HepG2 (cell line): ENCODE results near the gene GABBR2. TPM values are rescaled to one million over a fixed set of nuclear protein-coding genes. Genes with fewer than 3 reads are reported as not detected.

Source experiments
- ATAC-seq: fragments of 200-7000 bp; cut with Tn5 transposase; 3 replicates; pipeline ENCODE4 v1.9.1; 2020; ENCODE audit warnings: mild to moderate bottlenecking, moderate library complexity
- BruUV-seq: library from RNA; stranded (reverse); fragments of 400-500 nt; replicated peaks from 2 replicates; lab custom pipeline; 2021; lab: Mats Ljungman, UMichigan
- CTCF ChIA-PET: fragments of 300-600 bp; formaldehyde crosslinking; extraction: SDS; loops from one replicate; lab custom pipeline; 2021; ENCODE audit warnings: low total read pairs, inconsistent platforms, low intra/inter-chr PET ratio; lab: Yijun Ruan, JAX
- POLR2A ChIA-PET: fragments of 350-600 bp; sonication (Branson Sonifier 250); formaldehyde crosslinking; loops from one replicate; lab custom pipeline; 2020; ENCODE audit warnings: antibody characterized with exemption, inconsistent platforms; lab: Yijun Ruan, JAX
- DNase-seq: peaks from one replicate; pipeline ENCODE4 v3.0.0-alpha.2; 2015; ENCODE audit warnings: low spot score
- FAIRE-seq: peaks from 3 replicates; lab custom pipeline; 2011; peaks lifted over from hg19 to GRCh38; lab: Jason Lieb, UNC
- H2AFZ ChIP-seq: one replicate; pipeline ENCODE4 v1.6.1; 2011; ENCODE audit warnings: low read length, inconsistent platforms
- H3K27ac ChIP-seq: fragments of 300-600 bp; 3 replicates; pipeline ENCODE4 v1.8.0; 2011; ENCODE audit warnings: mixed run types, mild to moderate bottlenecking, mixed read lengths, low read length, inconsistent platforms; ENCODE audit not compliant: insufficient read depth; ENCODE audit errors: extremely low read length
- H3K27me3 ChIP-seq, 2 experiments: fragments of 200-600 bp in 1 of 2; 2 replicates in 1 of 2; 3 replicates in 1 of 2; pipeline versions ENCODE4 v1.6.0 to v1.8.0; 2011; ENCODE audit warnings: low read length in 2 of 2, mild to moderate bottlenecking in 2 of 2, moderate library complexity in 2 of 2, inconsistent platforms in 1 of 2; ENCODE audit not compliant: insufficient read depth in 2 of 2, control insufficient read depth in 1 of 2
- H3K36me3 ChIP-seq, 2 experiments: fragments of 200-600 bp in 1 of 2; replicated peaks in 1 of 2; 2 replicates in 1 of 2; 3 replicates in 1 of 2; pipeline versions ENCODE4 v1.5.1 to v1.8.0; 2011; ENCODE audit warnings: low read length in 2 of 2, inconsistent platforms in 1 of 2; ENCODE audit not compliant: insufficient read depth in 2 of 2, control insufficient read depth in 1 of 2
- H3K4me1 ChIP-seq: 2 replicates; pipeline ENCODE4 v1.5.1; 2012; ENCODE audit warnings: low read length, inconsistent platforms; ENCODE audit not compliant: insufficient read depth
- H3K4me2 ChIP-seq: 2 replicates; pipeline ENCODE4 v1.6.0; 2011; ENCODE audit warnings: low read depth, low read length, inconsistent platforms
- H3K4me3 ChIP-seq, 3 experiments: fragments of 200-600 bp in 1 of 3; sonication (generic), shearing (Covaris generic) in 1 of 3; replicated peaks in 1 of 3; 2 replicates each; pipeline ENCODE4 v1.5.1; 2011 to 2016; ENCODE audit warnings: low read length in 3 of 3, inconsistent platforms in 2 of 3, low read depth in 2 of 3, mild to moderate bottlenecking in 2 of 3, control low read depth in 1 of 3, mixed read lengths in 1 of 3; ENCODE audit not compliant: insufficient read depth in 1 of 3
- H3K79me2 ChIP-seq: one replicate; pipeline ENCODE4 v1.6.1; 2011; ENCODE audit warnings: low read length, inconsistent platforms; ENCODE audit not compliant: insufficient read depth
- H3K9ac ChIP-seq: 2 replicates; pipeline ENCODE4 v1.6.0; 2011; ENCODE audit warnings: mild to moderate bottlenecking, low read depth, low read length, inconsistent platforms; ENCODE audit not compliant: insufficient read depth
- H3K9me3 ChIP-seq: 2 replicates; pipeline ENCODE4 v1.5.1; 2012; ENCODE audit warnings: mild to moderate bottlenecking, low read length
- H4K20me1 ChIP-seq: 2 replicates; pipeline ENCODE4 v1.6.0; 2011; ENCODE audit warnings: inconsistent platforms, mild to moderate bottlenecking, low read length, moderate library complexity; ENCODE audit not compliant: insufficient read depth
- ATF7 ChIP-seq, 2 experiments: fragments of 450-650 bp in 1 of 2; sonication (generic) in 1 of 2; formaldehyde crosslinking in 1 of 2; IDR thresholded peaks; 2 replicates each; pipeline versions ENCODE4 v1.4.0 to v1.6.1; 2016 to 2020; ENCODE audit warnings: antibody characterized with exemption in 1 of 2, mild to moderate bottlenecking in 1 of 2, missing genetic modification reagents in 1 of 2
- DR1 ChIP-seq: sonication (generic); formaldehyde crosslinking; IDR thresholded peaks from 2 replicates; pipeline ENCODE4 v1.8.0; 2021; ENCODE audit warnings: mild to moderate bottlenecking, missing genetic modification reagents, inconsistent platforms
- EHMT2 ChIP-seq: fragments of 200-600 bp; sonication (generic); IDR thresholded peaks from 2 replicates; pipeline ENCODE4 v1.7.0; 2017; ENCODE audit warnings: antibody characterized with exemption, low read depth, low read length, borderline replicate concordance
- FOXO4 ChIP-seq: sonication (generic); formaldehyde crosslinking; conservative IDR thresholded peaks from 2 replicates; pipeline ENCODE4 v1.8.1; 2023; ENCODE audit warnings: missing genetic modification reagents
- HNF4G ChIP-seq, 2 experiments: sonication (generic) in 1 of 2; formaldehyde crosslinking in 1 of 2; IDR thresholded peaks; 2 replicates each; pipeline versions ENCODE4 v1.4.0 to v1.6.1; 2011 to 2020; ENCODE audit warnings: borderline replicate concordance in 2 of 2, low read depth in 2 of 2, mild to moderate bottlenecking in 2 of 2, low read length in 1 of 2, missing genetic modification reagents in 1 of 2, moderate library complexity in 1 of 2
- MIER2 ChIP-seq: IDR thresholded peaks from 2 replicates; pipeline ENCODE4 v1.6.1; 2016; ENCODE audit warnings: missing biosample characterization, missing genetic modification reagents
- NCOA5 ChIP-seq: sonication (generic); formaldehyde crosslinking; IDR thresholded peaks from 2 replicates; pipeline ENCODE4 v1.4.0; 2020; ENCODE audit warnings: missing genetic modification reagents
- RBFOX2 ChIP-seq: fragments of 200-400 bp; formaldehyde crosslinking; IDR thresholded peaks from 2 replicates; pipeline ENCODE4 v1.6.1; 2017; ENCODE audit warnings: low read depth, mild to moderate bottlenecking, low read length
- REST ChIP-seq, 2 experiments: IDR thresholded peaks; 2 replicates each; pipeline ENCODE4 v1.6.1; 2011 to 2012; ENCODE audit warnings: low read length in 2 of 2, borderline replicate concordance in 1 of 2, low read depth in 1 of 2, mild to moderate bottlenecking in 1 of 2, moderate library complexity in 1 of 2
- THAP11 ChIP-seq: IDR thresholded peaks from 2 replicates; pipeline ENCODE4 v1.6.1; 2016; ENCODE audit warnings: missing biosample characterization, missing genetic modification reagents
- ZMYM3 ChIP-seq: sonication (generic); formaldehyde crosslinking; IDR thresholded peaks from 2 replicates; pipeline ENCODE4 v1.5.1; 2020; ENCODE audit warnings: mild to moderate bottlenecking, missing genetic modification reagents
- ZNF709 ChIP-seq: sonication (generic); formaldehyde crosslinking; IDR thresholded peaks from 2 replicates; pipeline ENCODE4 v1.5.0; 2020; ENCODE audit warnings: mild to moderate bottlenecking, missing genetic modification reagents
- ZNF768 ChIP-seq: sonication (generic); formaldehyde crosslinking; IDR thresholded peaks from 2 replicates; pipeline ENCODE4 v1.4.0; 2020; ENCODE audit warnings: missing genetic modification reagents
- WGBS: methylation state at CpG from one replicate; pipeline ENCODE4 v1.1.6; 2017; ENCODE audit warnings: low lambda C conversion rate; 5-methylcytosine and 5-hydroxymethylcytosine counted together
- in situ Hi-C: cut with HindIII; loops from 2 replicates; pipeline ENCODE4 v1.10.0; 2017; ENCODE audit warnings: low pct_unique_long_range_greater_than_20kb; ENCODE audit not compliant: extremely low pct_ligation_motif_present
- intact Hi-C: fragments of 100-400 bp; cut with micrococcal nuclease; formaldehyde crosslinking; loops from one replicate; pipeline ENCODE4 v1.10.0; 2022; ENCODE audit not compliant: unreplicated experiment
- polyA plus RNA-seq, 8 experiments: library from polyadenylated mRNA; depleted of rRNA in 3 of 8; stranded (reverse) in 7 of 8; unstranded in 1 of 8; fragments of >200 nt; fragmentation: Illumina TruSeq in 4 of 8; extraction: Trizol in 4 of 8; gene quantifications; 2 replicates each; pipeline versions ENCODE4 v1.2.1 to v1.2.3, GENCODE V29; 2011 to 2016; ENCODE audit warnings: low read depth in 4 of 8, missing spikeins in 1 of 8, mixed read lengths in 1 of 8; ENCODE audit not compliant: insufficient read depth in 1 of 8
- total RNA-seq, 5 experiments: library from RNA; depleted of rRNA; stranded (reverse); fragments of >200 nt; fragmentation: Illumina TruSeq; extraction: Trizol; gene quantifications; 2 replicates each; pipeline ENCODE4 v1.2.3, GENCODE V29; 2016; ENCODE audit warnings: low read depth in 1 of 5

The GABBR2 gene
- total and polyA plus RNA-seq, 2 of the 13 experiments (the other 11 are each of a cell fraction or from before 2014, with no cell fraction given): 0.02 TPM; not detected in 1

- DNase-seq: no peak
- BruUV-seq: no TSS peak
- CTCF ChIA-PET: no interaction called here
- H3K27ac ChIP-seq: no peak overlapping the region
- H3K4me3 ChIP-seq: no peak overlapping the region
- H3K4me1 ChIP-seq: no peaks in the 10 kb centered on the region
- H3K27me3 ChIP-seq: peaks cover 2 to 45% of the 10 kb centered on the region in 2 experiments; a peak in 4 of 5 replicates
- WGBS: 41% methylated on average over 11 of the region's 14 CpGs
- H3K9ac ChIP-seq: no peak overlapping the region
- no peak overlapping the region for H3K4me2 ChIP-seq
- intact Hi-C loops (loop anchor here (2.0 kb wide), 1 partner anchor 61 kb away; no protein-coding TSS in a partner anchor), in situ Hi-C loops (loop anchor here (10.0 kb wide), 1 partner anchor 395 kb away; no protein-coding TSS in a partner anchor)
- H2AFZ ChIP-seq: no peak overlapping the region
- ATAC-seq: peak; percentile 12; the same call in 1 of the 3 replicates
- no peaks in the 10 kb centered on the region for H3K36me3 ChIP-seq
- POLR2A ChIA-PET: no interaction called here
- no peaks in the 10 kb centered on the region for H3K9me3 ChIP-seq
- FAIRE-seq: no peak
- H4K20me1 ChIP-seq: no peaks in the 10 kb centered on the region; the same call in 1 of the 2 replicates
- no peaks in the 10 kb centered on the region for H3K79me2 ChIP-seq
- TF ChIP-seq RBFOX2: no peak
- no peak for TF ChIP-seq HNF4G (IDR thresholded peaks at IDR 0.05; ENCODE audit: borderline replicate concordance, low read depth, low read length)
- no peak for TF ChIP-seq HNF4G (CRISPR knock-in tag; IDR thresholded peaks at IDR 0.05; ENCODE audit: borderline replicate concordance, low read depth)
- TF ChIP-seq EHMT2: 0 out of 2 replicates have a peak, but pooled peaks have one; percentile 30
- TF ChIP-seq FOXO4 (CRISPR knock-in tag): no peak
- TF ChIP-seq THAP11: no peak
- 0 out of 2 replicates have a peak, but pooled peaks have one; percentile 16 for TF ChIP-seq ZNF768 (CRISPR knock-in tag)
- peak; percentile 93 for TF ChIP-seq MIER2
- TF ChIP-seq DR1 (CRISPR knock-in tag): no peak
- TF ChIP-seq ZNF709 (CRISPR knock-in tag): no peak
- no peak for TF ChIP-seq ATF7 (IDR thresholded peaks at IDR 0.05)
- TF ChIP-seq ATF7 (CRISPR knock-in tag; IDR thresholded peaks at IDR 0.05): no peak
- TF ChIP-seq REST (IDR thresholded peaks at IDR 0.05; ENCODE audit: borderline replicate concordance in 1 of 2, low read depth in 1 of 2, low read length in 2 of 2): peak; percentile 65 to 94
- TF ChIP-seq NCOA5 (CRISPR knock-in tag): no peak
- TF ChIP-seq ZMYM3 (CRISPR knock-in tag): no peak
Observed at GRCh38 chr9:98709968-98710965, 1.5 kb upstream of the GABBR2 start.
